Lung (tissue), 12 donors: ENCODE data around the gene MRPL2. TPM values are rescaled to one million over a fixed set of nuclear protein-coding genes. Genes with fewer than 3 reads are reported as not detected.

Experiments used
- ATAC-seq: fragments of 200-7000 bp; cut with Tn5 transposase; one replicate; pipeline ENCODE4 v1.9.1; 2020; ENCODE audit warnings: moderate number of reproducible peaks; ENCODE audit not compliant: insufficient read depth, low FRiP score
- DNase-seq, 3 donors: peaks; one replicate each; pipeline ENCODE4 v3.0.0-alpha.2; 2013 to 2017
- H3K27ac ChIP-seq, 2 donors: one replicate each; pipeline ENCODE4 v1.5.1; 2013; ENCODE audit warnings: mild to moderate bottlenecking in 2 of 2, moderate library complexity in 2 of 2, control low read depth in 1 of 2, inconsistent platforms in 1 of 2, low read depth in 1 of 2, low read length in 1 of 2
- H3K27me3 ChIP-seq, 3 donors: one replicate each; pipeline ENCODE4 v1.5.1; 2013; ENCODE audit warnings: low read length in 2 of 3; ENCODE audit not compliant: control insufficient read depth in 3 of 3, insufficient read depth in 3 of 3
- H3K36me3 ChIP-seq, 4 donors: one replicate each; pipeline ENCODE4 v1.5.1; 2013; ENCODE audit warnings: low read length in 4 of 4, mild to moderate bottlenecking in 1 of 4, moderate library complexity in 1 of 4; ENCODE audit not compliant: control insufficient read depth in 4 of 4, insufficient read depth in 4 of 4
- H3K4me1 ChIP-seq, 5 donors: one replicate each; pipeline ENCODE4 v1.5.1; 2013; ENCODE audit warnings: low read length in 5 of 5, mild to moderate bottlenecking in 2 of 5, moderate library complexity in 1 of 5; ENCODE audit not compliant: control insufficient read depth in 5 of 5, insufficient read depth in 5 of 5
- H3K4me3 ChIP-seq: one replicate; pipeline ENCODE4 v1.5.1; 2013; ENCODE audit warnings: mild to moderate bottlenecking, control low read depth, moderate library complexity
- H3K9ac ChIP-seq, 2 donors: one replicate each; pipeline ENCODE4 v1.5.1; 2013; ENCODE audit warnings: low read length in 2 of 2, control low read depth in 1 of 2; ENCODE audit not compliant: insufficient read depth in 1 of 2
- H3K9me3 ChIP-seq, 4 donors: one replicate each; pipeline ENCODE4 v1.5.1; 2013; ENCODE audit warnings: low read length in 3 of 4, mild to moderate bottlenecking in 1 of 4, moderate library complexity in 1 of 4; ENCODE audit not compliant: control insufficient read depth in 4 of 4, insufficient read depth in 3 of 4
- WGBS, 2 donors: extraction: QIAGEN DNeasy Blood & Tissue Kit; methylation state at CpG; one replicate each; pipeline ENCODE4 v1.1.7; 2013; 5-methylcytosine and 5-hydroxymethylcytosine counted together
- polyA plus RNA-seq, 2 donors: library from polyadenylated mRNA; stranded (reverse); fragments of 200-250 nt; gene quantifications; one replicate each; pipeline ENCODE4 v1.2.1, GENCODE V29; 2013
- total RNA-seq, 2 donors: library from RNA; depleted of rRNA in 1 of 2; stranded (reverse); fragments of >200 nt in 1 of 2; gene quantifications; one replicate each; pipeline ENCODE4 v1.2.1, GENCODE V29; 2014 to 2021
- TF ChIP-seq, protein P1 (sequence below): IDR thresholded peaks from 2 replicates; pipeline ENCODE4 v1.5.1; 2012; ENCODE audit warnings: mild to moderate bottlenecking; ENCODE audit errors: control extremely low read depth, extremely low read depth
- donor health status: control.
- donor health status: control.
- donor health status: Bipolar disorder and iron deficiency.
- donor health status: healthy.
- donor health status: DM: yes; HTN: yes; CAD: no.

MRPL2 gene
- total and polyA plus RNA-seq, 4 donors = 11.5 to 84.0 (median 46.1) TPM

DNA sequence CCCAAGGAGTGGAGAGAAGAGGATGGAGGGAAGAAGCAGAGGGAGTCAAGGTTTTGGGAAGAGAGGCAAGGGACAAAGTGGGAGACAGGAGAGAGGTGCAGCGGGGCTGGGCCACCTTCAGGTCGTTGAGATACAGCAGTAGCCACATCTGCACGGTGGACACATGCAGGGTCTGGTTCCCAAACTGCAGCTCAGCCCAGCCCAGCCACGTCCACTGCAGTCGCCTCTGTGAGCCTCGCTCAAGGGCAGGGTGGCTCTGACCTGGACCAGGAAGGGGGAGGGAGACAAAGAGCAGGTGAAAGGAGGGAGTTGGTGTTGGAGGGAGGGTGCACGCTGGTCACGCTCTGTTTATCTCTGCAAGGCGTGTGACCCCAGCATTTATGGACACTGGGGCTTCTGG is 20.5 kb downstream of the MRPL2 start:
- ATAC-seq = no peak

DNA sequence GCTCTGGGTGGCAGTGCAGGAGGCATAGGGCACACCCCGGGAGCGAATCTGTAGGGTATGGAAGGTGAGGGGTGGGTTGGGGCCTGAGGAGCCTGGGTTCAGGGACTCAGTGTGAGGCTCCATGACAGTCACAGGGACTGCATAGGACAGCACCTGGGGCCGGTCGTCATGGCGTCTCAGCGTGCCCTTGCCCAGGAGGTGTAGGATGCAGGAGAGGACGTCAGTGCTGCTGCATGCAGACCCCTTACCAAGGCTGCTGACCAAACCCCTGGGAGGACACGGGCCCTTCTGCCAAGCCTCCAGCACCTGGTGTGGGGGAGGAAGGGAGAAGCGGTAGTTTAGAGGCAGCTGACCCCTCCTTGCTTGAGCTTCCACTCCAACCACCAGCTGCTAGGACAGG is 21.5 kb downstream of the MRPL2 start:
- Histone ChIP-seq H3K36me3 (peaks cover 10 to 54% (median 36%) of the 10 kb centered on the region in 4 donors), H3K9ac (no peak overlapping the region)

More for the DNA sequence above, 20.5 kb downstream of the MRPL2 start:
- no peak for DNase-seq
- no peaks in the 10 kb centered on the region for H3K27me3 ChIP-seq
- TF ChIP-seq, protein P1, sequence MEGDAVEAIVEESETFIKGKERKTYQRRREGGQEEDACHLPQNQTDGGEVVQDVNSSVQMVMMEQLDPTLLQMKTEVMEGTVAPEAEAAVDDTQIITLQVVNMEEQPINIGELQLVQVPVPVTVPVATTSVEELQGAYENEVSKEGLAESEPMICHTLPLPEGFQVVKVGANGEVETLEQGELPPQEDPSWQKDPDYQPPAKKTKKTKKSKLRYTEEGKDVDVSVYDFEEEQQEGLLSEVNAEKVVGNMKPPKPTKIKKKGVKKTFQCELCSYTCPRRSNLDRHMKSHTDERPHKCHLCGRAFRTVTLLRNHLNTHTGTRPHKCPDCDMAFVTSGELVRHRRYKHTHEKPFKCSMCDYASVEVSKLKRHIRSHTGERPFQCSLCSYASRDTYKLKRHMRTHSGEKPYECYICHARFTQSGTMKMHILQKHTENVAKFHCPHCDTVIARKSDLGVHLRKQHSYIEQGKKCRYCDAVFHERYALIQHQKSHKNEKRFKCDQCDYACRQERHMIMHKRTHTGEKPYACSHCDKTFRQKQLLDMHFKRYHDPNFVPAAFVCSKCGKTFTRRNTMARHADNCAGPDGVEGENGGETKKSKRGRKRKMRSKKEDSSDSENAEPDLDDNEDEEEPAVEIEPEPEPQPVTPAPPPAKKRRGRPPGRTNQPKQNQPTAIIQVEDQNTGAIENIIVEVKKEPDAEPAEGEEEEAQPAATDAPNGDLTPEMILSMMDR = no peak
- 89 to 95% methylated on average over 9 of the region's 9 CpGs for WGBS, 2 donors
- H3K4me3 ChIP-seq = no peak overlapping the region
- no peak overlapping the region for H3K9ac ChIP-seq
- H3K36me3 ChIP-seq = peaks cover 10 to 60% (median 43%) of the 10 kb centered on the region in 4 donors
- H3K4me1 ChIP-seq = no peaks in the 10 kb centered on the region
- no peaks in the 10 kb centered on the region for H3K9me3 ChIP-seq
- no peak overlapping the region for H3K27ac ChIP-seq

DNA sequence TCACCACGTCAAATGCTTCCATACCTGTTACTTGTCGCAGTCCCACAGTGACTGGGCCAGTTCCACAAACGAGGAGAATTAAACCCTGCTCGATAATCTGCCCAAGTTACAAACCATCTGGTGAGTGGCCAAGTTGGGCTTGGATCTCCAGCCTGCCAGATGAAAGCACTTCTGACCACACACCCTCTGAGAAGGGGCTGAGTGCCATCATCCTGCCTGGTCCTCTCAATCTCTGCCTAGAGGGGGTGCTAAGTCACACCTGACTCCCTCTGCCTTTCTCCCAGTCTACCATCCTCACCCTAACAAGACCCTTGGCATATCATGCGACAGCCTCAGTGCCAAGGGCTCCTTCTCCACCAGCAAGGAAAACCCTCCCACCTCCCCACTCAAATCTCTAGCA is 22.0 kb downstream of the MRPL2 start:
- no peaks in the 10 kb centered on the region for H3K27me3 ChIP-seq
- WGBS, 2 donors = 85 to 92% methylated on average over 5 of the region's 5 CpGs

More for the DNA sequence above, 21.5 kb downstream of the MRPL2 start:
- DNase-seq (no peak), ATAC-seq (no peak)
- Histone ChIP-seq H3K9me3 (no peaks in the 10 kb centered on the region), H3K4me3 (no peak overlapping the region), H3K27ac (no peak overlapping the region), H3K4me1 (no peaks in the 10 kb centered on the region), H3K27me3 (no peaks in the 10 kb centered on the region)
- whole genome bisulfite sequencing, 2 donors = 89 to 94% methylated on average over 9 of the region's 9 CpGs
- TF ChIP-seq, protein P1 = no peak

More for the DNA sequence above, 22.0 kb downstream of the MRPL2 start:
- no peak for DNase-seq
- Histone ChIP-seq H3K27ac (no peak overlapping the region), H3K4me3 (no peak overlapping the region), H3K36me3 (peaks cover 10 to 55% (median 35%) of the 10 kb centered on the region in 4 donors), H3K9me3 (no peaks in the 10 kb centered on the region), H3K9ac (no peak overlapping the region), H3K4me1 (no peaks in the 10 kb centered on the region)
- TF ChIP-seq, protein P1 = no peak
- no peak for ATAC-seq
